ENCODE data around the gene HOXB3.

DNA sequence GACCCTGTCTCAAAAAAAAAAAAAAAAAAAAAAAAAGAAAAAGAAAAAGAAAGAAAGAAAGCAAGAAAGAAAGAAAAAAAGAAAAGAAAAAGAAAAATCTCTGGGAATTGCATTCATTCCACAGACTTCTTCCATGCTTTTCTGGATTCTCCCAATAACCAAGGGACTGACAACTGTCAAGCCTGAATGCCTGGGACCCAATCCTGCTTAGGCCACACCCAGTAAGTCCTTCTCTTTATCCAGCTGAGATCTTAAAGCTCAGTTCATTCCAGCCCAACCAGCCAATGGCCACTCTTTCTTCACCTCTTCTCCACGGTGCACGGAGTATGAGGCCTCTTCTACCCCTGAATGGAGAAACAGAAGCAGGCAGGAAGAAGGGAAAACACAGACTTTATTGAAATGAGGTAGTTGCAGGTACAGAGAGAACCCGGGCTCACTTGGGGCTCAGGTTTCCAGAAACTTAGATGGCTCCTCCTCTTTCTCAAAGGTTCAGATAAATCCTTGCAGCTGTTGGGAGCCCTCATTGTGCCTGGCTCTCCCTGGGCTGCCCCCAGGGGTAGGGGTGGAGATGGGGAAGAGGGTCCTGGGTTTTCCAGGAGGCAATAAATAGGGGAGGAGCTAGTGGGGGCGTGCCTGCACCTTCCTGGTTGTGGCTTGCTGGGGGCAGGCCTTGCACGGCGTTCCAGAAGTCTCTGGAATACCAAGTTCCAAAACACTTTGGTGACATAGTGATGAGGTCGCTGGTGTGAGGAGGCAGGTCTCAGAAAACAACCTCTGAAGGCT lies 61.7 kb downstream of the HOXB3 start:
- TF ChIP-seq, protein P1, sequence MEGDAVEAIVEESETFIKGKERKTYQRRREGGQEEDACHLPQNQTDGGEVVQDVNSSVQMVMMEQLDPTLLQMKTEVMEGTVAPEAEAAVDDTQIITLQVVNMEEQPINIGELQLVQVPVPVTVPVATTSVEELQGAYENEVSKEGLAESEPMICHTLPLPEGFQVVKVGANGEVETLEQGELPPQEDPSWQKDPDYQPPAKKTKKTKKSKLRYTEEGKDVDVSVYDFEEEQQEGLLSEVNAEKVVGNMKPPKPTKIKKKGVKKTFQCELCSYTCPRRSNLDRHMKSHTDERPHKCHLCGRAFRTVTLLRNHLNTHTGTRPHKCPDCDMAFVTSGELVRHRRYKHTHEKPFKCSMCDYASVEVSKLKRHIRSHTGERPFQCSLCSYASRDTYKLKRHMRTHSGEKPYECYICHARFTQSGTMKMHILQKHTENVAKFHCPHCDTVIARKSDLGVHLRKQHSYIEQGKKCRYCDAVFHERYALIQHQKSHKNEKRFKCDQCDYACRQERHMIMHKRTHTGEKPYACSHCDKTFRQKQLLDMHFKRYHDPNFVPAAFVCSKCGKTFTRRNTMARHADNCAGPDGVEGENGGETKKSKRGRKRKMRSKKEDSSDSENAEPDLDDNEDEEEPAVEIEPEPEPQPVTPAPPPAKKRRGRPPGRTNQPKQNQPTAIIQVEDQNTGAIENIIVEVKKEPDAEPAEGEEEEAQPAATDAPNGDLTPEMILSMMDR (IDR thresholded peaks at IDR 0.05 in 4 of 5, conservative IDR thresholded peaks at IDR 0.05 in 1 of 5), result no peak
- no peak for TF ChIP-seq POLR2A (IDR thresholded peaks at IDR 0.05)

Measured in gastrocnemius medialis (tissue), 4 donors.